Activated naive CD4-positive, alpha-beta T cell treated with anti-CD3 and anti-CD28 coated beads, Interleukin-2, amount 50 U/mL, for 72 hours (primary cell): ENCODE results near the gene TMX2. TPM values are rescaled to one million over a fixed set of nuclear protein-coding genes. Genes with fewer than 3 reads are reported as not detected.
"Not testable (repeated sequence)": the region's sequence is repeated elsewhere in the genome, so short reads cannot be mapped to it uniquely, and the experiment has no call there.

ENCODE experiments used
- ATAC-seq, 2 donors: fragments of 150-1000 bp; cut with Tn5 transposase; 2 replicates each; pipeline ENCODE4 v1.10.0; 2021; ENCODE audit warnings: mild to moderate bottlenecking in 2 of 2, moderate library complexity in 2 of 2
- DNase-seq, 2 donors: peaks; one replicate each; pipeline ENCODE4 v3.0.0; 2021 to 2022; ENCODE audit warnings: low spot score in 2 of 2
- H3K27ac Mint-ChIP-seq, 2 donors: one replicate each; pipeline ENCODE4 v1.8.0; 2022; ENCODE audit warnings: mild to moderate bottlenecking in 2 of 2, mixed read lengths in 2 of 2
- H3K36me3 Mint-ChIP-seq, 2 donors: one replicate each; pipeline ENCODE4 v1.8.0; 2022; ENCODE audit warnings: mixed read lengths in 2 of 2
- H3K9me3 Mint-ChIP-seq, 2 donors: one replicate each; pipeline ENCODE4 v1.8.0; 2022; ENCODE audit warnings: mixed read lengths in 2 of 2
- total RNA-seq, 2 donors: library from RNA; stranded (reverse); gene quantifications; one replicate each; pipeline ENCODE4 v1.2.3, GENCODE V29; 2022

TMX2 gene
- 10 to 100 TPM; 51.1 to 52.7 TPM for total RNA-seq

GRCh38 chr11:57712256-57713150 is at the start of gene TMX2:
TMX2 (plus strand) TSS chr11:57712593; CDS start chr11:57712619, 26 bp downstream.
- peak; percentile 92 to 94 for ATAC-seq
- no peaks in the 10 kb centered on the region for H3K9me3 Mint-ChIP-seq
- peak within 1 kb of the TSS; percentile 90 to 94 for H3K27ac Mint-ChIP-seq

GRCh38 chr11:57662893-57663292 is 49.5 kb upstream of the TMX2 start:
- DNase-seq (no peak), ATAC-seq (no peak)
- Mint-ChIP-seq H3K36me3 (peaks cover 2 to 21% of the 10 kb centered on the region in 2 donors), H3K27ac (peak overlapping the region in 1 of 2 donors; percentile 19), H3K9me3 (no peaks in the 10 kb centered on the region)

More at GRCh38 chr11:57712256-57713150, at the start of gene TMX2:
- peaks cover 13 to 23% of the 10 kb centered on the region in 2 donors for H3K36me3 Mint-ChIP-seq
- DNase-seq: peak; percentile 86 to 90

- H3K9me3 Mint-ChIP-seq: no peaks in the 10 kb centered on the region
- peaks cover 6 to 26% of the 10 kb centered on the region in 2 donors for H3K36me3 Mint-ChIP-seq
- peak overlapping the region in 1 of 2 donors; percentile 86 for H3K27ac Mint-ChIP-seq
- no peak for DNase-seq
- ATAC-seq: no peak
These were observed 48.4 kb upstream of the TMX2 start for GRCh38 chr11:57663975-57664374.

- Mint-ChIP-seq H3K36me3 (peaks cover 16 to 25% of the 10 kb centered on the region in 2 donors), H3K9me3 (no peaks in the 10 kb centered on the region), H3K27ac (peak overlapping the region; percentile 98 to 100)
- DNase-seq (peak; percentile 83 to 94), ATAC-seq (peak; percentile 68 to 70)
These were observed 45.2 kb upstream of the TMX2 start for GRCh38 chr11:57667117-57667735.

GRCh38 chr11:57667736-57668433 is 44.5 kb upstream of the TMX2 start, which contains the start of gene ZDHHC5:
ZDHHC5 (plus strand) TSS chr11:57668114; CDS start chr11:57673091, 4,977 bp downstream.
- ATAC-seq (peak; percentile 89 to 91), DNase-seq (peak; percentile 97 to 100)
- Mint-ChIP-seq H3K9me3 (peaks cover 0 to 1% of the 10 kb centered on the region in 2 donors), H3K36me3 (peaks cover 11 to 32% of the 10 kb centered on the region in 2 donors), H3K27ac (peak within 1 kb of the TSS; percentile 98 to 100)

GRCh38 chr11:57668434-57668782 is 44.0 kb upstream of the TMX2 start:
- ATAC-seq: peak; percentile 2 to 13
- no peak for DNase-seq
- H3K27ac Mint-ChIP-seq: peak overlapping the region; percentile 98 to 100
- peaks cover 17 to 37% of the 10 kb centered on the region in 2 donors for H3K36me3 Mint-ChIP-seq
- H3K9me3 Mint-ChIP-seq: peaks cover 0 to 5% of the 10 kb centered on the region in 2 donors

- peaks cover 0 to 5% of the 10 kb centered on the region in 2 donors for H3K9me3 Mint-ChIP-seq
- no peak overlapping the region for H3K27ac Mint-ChIP-seq
- no peak for DNase-seq
- no peak for ATAC-seq
- H3K36me3 Mint-ChIP-seq: peaks cover 9 to 62% of the 10 kb centered on the region in 2 donors
These were observed 38.1 kb upstream of the TMX2 start for GRCh38 chr11:57674251-57674650.

GRCh38 chr11:57675176-57675941 is 37.0 kb upstream of the TMX2 start:
- ATAC-seq: no peak
- DNase-seq: no peak
- Mint-ChIP-seq H3K9me3 (peaks cover 0 to 5% of the 10 kb centered on the region in 2 donors), H3K27ac (peak overlapping the region in 1 of 2 donors; percentile 57), H3K36me3 (peaks cover 8 to 61% of the 10 kb centered on the region in 2 donors)

- Mint-ChIP-seq H3K9me3 (no peaks in the 10 kb centered on the region), H3K27ac (no peak overlapping the region), H3K36me3 (peaks cover 7 to 45% of the 10 kb centered on the region in 2 donors)
- DNase-seq: no peak
- ATAC-seq: no peak
These were observed 33.0 kb upstream of the TMX2 start for GRCh38 chr11:57679396-57679795.

GRCh38 chr11:57680552-57680874 is 31.9 kb upstream of the TMX2 start:
- DNase-seq (no peak), ATAC-seq (peak; percentile 83 to 86)
- peak overlapping the region; percentile 72 to 91 for H3K27ac Mint-ChIP-seq
- no peaks in the 10 kb centered on the region for H3K9me3 Mint-ChIP-seq
- H3K36me3 Mint-ChIP-seq: peaks cover 7 to 40% of the 10 kb centered on the region in 2 donors

- Mint-ChIP-seq H3K36me3 (peaks cover 7 to 33% of the 10 kb centered on the region in 2 donors), H3K27ac (peak overlapping the region; percentile 62 to 72), H3K9me3 (no peaks in the 10 kb centered on the region)
- DNase-seq (no peak), ATAC-seq (no peak)
These were observed 31.2 kb upstream of the TMX2 start for GRCh38 chr11:57681168-57681567.

- not testable (repeated sequence) for ATAC-seq, H3K9me3 Mint-ChIP-seq, DNase-seq, H3K27ac Mint-ChIP-seq
- peaks cover 14 to 27% of the 10 kb centered on the region in 2 donors for H3K36me3 Mint-ChIP-seq
These were observed 21.9 kb upstream of the TMX2 start for GRCh38 chr11:57690474-57690873.

GRCh38 chr11:57698843-57699365 is 13.5 kb upstream of the TMX2 start:
- Mint-ChIP-seq H3K36me3 (peaks cover under 1 to 15% of the 10 kb centered on the region in 2 donors), H3K27ac (peak overlapping the region in 1 of 2 donors; percentile 73), H3K9me3 (no peaks in the 10 kb centered on the region)
- no peak for DNase-seq
- no peak for ATAC-seq

GRCh38 chr11:57699813-57700212 is 12.6 kb upstream of the TMX2 start:
- peaks cover 0 to 15% of the 10 kb centered on the region in 2 donors for H3K36me3 Mint-ChIP-seq
- DNase-seq (no peak), ATAC-seq (no peak)
- peak overlapping the region in 1 of 2 donors; percentile 73 for H3K27ac Mint-ChIP-seq
- no peaks in the 10 kb centered on the region for H3K9me3 Mint-ChIP-seq

- no peak for ATAC-seq
- peaks cover 0 to 15% of the 10 kb centered on the region in 2 donors for H3K36me3 Mint-ChIP-seq
- H3K27ac Mint-ChIP-seq: peak overlapping the region in 1 of 2 donors; percentile 72
- H3K9me3 Mint-ChIP-seq: no peaks in the 10 kb centered on the region
- DNase-seq: no peak
These were observed 12.0 kb upstream of the TMX2 start for GRCh38 chr11:57700425-57700824.

- ATAC-seq: no peak
- H3K9me3 Mint-ChIP-seq: no peaks in the 10 kb centered on the region
- H3K27ac Mint-ChIP-seq: peak overlapping the region; percentile 41 to 56
- H3K36me3 Mint-ChIP-seq: peaks cover 0 to 10% of the 10 kb centered on the region in 2 donors
- no peak for DNase-seq
These were observed 9.1 kb upstream of the TMX2 start for GRCh38 chr11:57703341-57703740.
